Mesenchymal stem cell (in vitro differentiated cells and primary cell): ENCODE data around the gene RTF1.
A peak's percentile ranks its signal among the peaks of the same experiment; 100 is the strongest.
"Not testable (repeated sequence)": the region's sequence is repeated elsewhere in the genome, so short reads cannot be mapped to it uniquely, and the experiment has no call there.

Experiments used
- DNase-seq: peaks from one replicate; pipeline ENCODE4 v3.0.0-alpha.2; 2013
- H2AFZ ChIP-seq: one replicate; pipeline ENCODE4 v1.6.1; 2013; ENCODE audit warnings: low read depth, mild to moderate bottlenecking, control low read depth, inconsistent platforms, low read length, moderate library complexity
- H2AK5ac ChIP-seq: 2 replicates; pipeline ENCODE4 v1.6.1; 2013; ENCODE audit warnings: low read length, moderate library complexity, mild to moderate bottlenecking, inconsistent platforms; ENCODE audit not compliant: severe bottlenecking
- H2BK120ac ChIP-seq: one replicate; pipeline ENCODE4 v1.6.1; 2013; ENCODE audit warnings: low read depth, mild to moderate bottlenecking, inconsistent platforms, low read length, moderate library complexity
- H2BK12ac ChIP-seq, 2 experiments: one replicate each; pipeline ENCODE4 v1.6.1; 2013; ENCODE audit warnings: inconsistent platforms in 2 of 2, low read length in 2 of 2, mild to moderate bottlenecking in 2 of 2, moderate library complexity in 2 of 2, control low read depth in 1 of 2
- H2BK15ac ChIP-seq: one replicate; pipeline ENCODE4 v1.6.1; 2013; ENCODE audit warnings: mild to moderate bottlenecking, low read depth, inconsistent platforms; ENCODE audit not compliant: poor library complexity, severe bottlenecking
- H2BK5ac ChIP-seq: 2 replicates; pipeline ENCODE4 v1.6.1; 2013; ENCODE audit warnings: low read depth, mild to moderate bottlenecking, low read length, control low read depth, inconsistent platforms; ENCODE audit not compliant: poor library complexity, severe bottlenecking
- H3K14ac ChIP-seq, 2 experiments: one replicate each; pipeline ENCODE4 v1.6.1; 2013; ENCODE audit warnings: inconsistent platforms in 2 of 2, low read length in 2 of 2, control low read depth in 1 of 2, mild to moderate bottlenecking in 1 of 2, moderate library complexity in 1 of 2
- H3K18ac ChIP-seq, 2 experiments: one replicate each; pipeline ENCODE4 v1.6.1; 2013; ENCODE audit warnings: inconsistent platforms in 2 of 2, low read length in 2 of 2, control low read depth in 1 of 2, low read depth in 1 of 2, mild to moderate bottlenecking in 1 of 2
- H3K23ac ChIP-seq, 2 experiments: one replicate each; pipeline ENCODE4 v1.6.1; 2013; ENCODE audit warnings: inconsistent platforms in 2 of 2, low read length in 2 of 2, mild to moderate bottlenecking in 2 of 2, moderate library complexity in 2 of 2, control low read depth in 1 of 2
- H3K27ac ChIP-seq: 2 replicates; pipeline ENCODE4 v1.5.1; 2013; ENCODE audit warnings: mild to moderate bottlenecking, moderate library complexity, low read length, control low read depth, inconsistent platforms; ENCODE audit not compliant: poor library complexity, severe bottlenecking
- H3K27me3 ChIP-seq, 2 experiments: 2 replicates each; pipeline versions ENCODE4 v1.6.1 to v1.7.0; 2013; ENCODE audit warnings: low read length in 2 of 2, mild to moderate bottlenecking in 2 of 2, moderate library complexity in 2 of 2, control low read depth in 1 of 2, inconsistent platforms in 1 of 2; ENCODE audit not compliant: control insufficient read depth in 1 of 2, insufficient read depth in 1 of 2
- H3K36me3 ChIP-seq, 2 experiments: 2 replicates each; pipeline versions ENCODE4 v1.6.1 to v1.7.0; 2013; ENCODE audit warnings: low read length in 2 of 2, control low read depth in 1 of 2, inconsistent platforms in 1 of 2, low read depth in 1 of 2, mild to moderate bottlenecking in 1 of 2; ENCODE audit not compliant: insufficient read depth in 2 of 2, control insufficient read depth in 1 of 2
- H3K4ac ChIP-seq, 2 experiments: one replicate each; pipeline ENCODE4 v1.6.1; 2013; ENCODE audit warnings: inconsistent platforms in 2 of 2, low read length in 2 of 2, mild to moderate bottlenecking in 2 of 2, moderate library complexity in 2 of 2, control low read depth in 1 of 2, low read depth in 1 of 2
- H3K4me1 ChIP-seq: 2 replicates; pipeline ENCODE4 v1.6.1; 2013; ENCODE audit warnings: low read depth, low read length, control low read depth; ENCODE audit not compliant: control insufficient read depth, insufficient read depth
- H3K4me2 ChIP-seq: 2 replicates; pipeline ENCODE4 v1.6.1; 2013; ENCODE audit warnings: low read length, mild to moderate bottlenecking, inconsistent platforms; ENCODE audit not compliant: poor library complexity, severe bottlenecking
- H3K4me3 ChIP-seq, 2 experiments: 2 replicates each; pipeline versions ENCODE4 v1.5.1 to v1.7.0; 2013; ENCODE audit warnings: low read length in 2 of 2, mild to moderate bottlenecking in 2 of 2, control low read depth in 1 of 2, low read depth in 1 of 2; ENCODE audit not compliant: insufficient read depth in 1 of 2
- H3K79me1 ChIP-seq: replicated peaks from 2 replicates; pipeline ENCODE4 v1.6.1; 2013; ENCODE audit warnings: mild to moderate bottlenecking, control low read depth, low read length, inconsistent platforms; ENCODE audit not compliant: poor library complexity, severe bottlenecking
- H3K9ac ChIP-seq: 2 replicates; pipeline ENCODE4 v1.7.0; 2013; ENCODE audit warnings: mild to moderate bottlenecking, low read length, moderate library complexity
- H3K9me3 ChIP-seq: 2 replicates; pipeline ENCODE4 v1.7.0; 2013; ENCODE audit warnings: mild to moderate bottlenecking, low read length; ENCODE audit not compliant: control insufficient read depth
- H4K8ac ChIP-seq: one replicate; pipeline ENCODE4 v1.6.1; 2013; ENCODE audit warnings: inconsistent platforms, mild to moderate bottlenecking, low read length, moderate library complexity
- H4K91ac ChIP-seq: one replicate; pipeline ENCODE4 v1.6.1; 2013; ENCODE audit warnings: mild to moderate bottlenecking, low read length, inconsistent platforms
- WGBS: methylation state at CpG from one replicate; pipeline ENCODE4 v1.1.7; 2013; ENCODE audit warnings: mixed read lengths; 5-methylcytosine and 5-hydroxymethylcytosine counted together

The RTF1 gene

GRCh38 chr15:41437448-41437847, 20.6 kb downstream of the RTF1 start:
- H3K36me3 ChIP-seq = peaks cover 17 to 32% of the 10 kb centered on the region in 2 experiments
- no peak overlapping the region for H2BK12ac ChIP-seq
- H3K14ac ChIP-seq = no peak overlapping the region
- no peak overlapping the region for H3K4me2 ChIP-seq
- H3K4me3 ChIP-seq = no peak overlapping the region
- no peak overlapping the region for H2BK15ac ChIP-seq
- no peak overlapping the region for H4K8ac ChIP-seq
- WGBS = 99% methylated on average over 4 of the region's 4 CpGs
- H2AK5ac ChIP-seq = no peak overlapping the region
- H3K79me1 ChIP-seq = peaks cover 18% of the 10 kb centered on the region
- no peak overlapping the region for H3K23ac ChIP-seq
- no peaks in the 10 kb centered on the region for H3K4me1 ChIP-seq
- no peaks in the 10 kb centered on the region for H3K27me3 ChIP-seq
- H3K4ac ChIP-seq = no peak overlapping the region
- no peak overlapping the region for H2BK120ac ChIP-seq
- H4K91ac ChIP-seq = no peak overlapping the region
- H3K27ac ChIP-seq = no peak overlapping the region
- no peak overlapping the region for H2BK5ac ChIP-seq
- peak; percentile 10 for DNase-seq
- H3K18ac ChIP-seq = no peak overlapping the region
- H3K9me3 ChIP-seq = no peaks in the 10 kb centered on the region
- no peak overlapping the region for H2AFZ ChIP-seq
- no peak overlapping the region for H3K9ac ChIP-seq

- no peak overlapping the region for H3K27ac ChIP-seq
- no peak overlapping the region for H2BK15ac ChIP-seq
- H3K18ac ChIP-seq = no peak overlapping the region
- no peak overlapping the region for H4K91ac ChIP-seq
- H3K27me3 ChIP-seq = no peaks in the 10 kb centered on the region
- no peak overlapping the region for H2BK12ac ChIP-seq
- no peak overlapping the region for H2AK5ac ChIP-seq
- no peak overlapping the region for H3K23ac ChIP-seq
- no peak overlapping the region for H3K4me2 ChIP-seq
- H2BK5ac ChIP-seq = no peak overlapping the region
- no peak overlapping the region for H3K4ac ChIP-seq
- no peak overlapping the region for H3K4me3 ChIP-seq
- H3K14ac ChIP-seq = no peak overlapping the region
- no peaks in the 10 kb centered on the region for H3K9me3 ChIP-seq
- H4K8ac ChIP-seq = no peak overlapping the region
- DNase-seq = peak; percentile 76
- 75% methylated on average over 9 of the region's 11 CpGs for WGBS
- no peak overlapping the region for H3K9ac ChIP-seq
- H3K36me3 ChIP-seq = peaks cover 20 to 40% of the 10 kb centered on the region in 2 experiments
- peaks cover 17% of the 10 kb centered on the region for H3K79me1 ChIP-seq
- H3K4me1 ChIP-seq = no peaks in the 10 kb centered on the region
- H2AFZ ChIP-seq = no peak overlapping the region
- H2BK120ac ChIP-seq = no peak overlapping the region
Measured at GRCh38 chr15:41438206-41438605, 21.3 kb downstream of the RTF1 start.

- H2AK5ac ChIP-seq, H3K9ac ChIP-seq, H2BK5ac ChIP-seq, H3K18ac ChIP-seq, H3K27ac ChIP-seq, H3K27me3 ChIP-seq, H3K14ac ChIP-seq, H3K4me3 ChIP-seq, H3K23ac ChIP-seq, H3K9me3 ChIP-seq, H2BK12ac ChIP-seq, H2AFZ ChIP-seq, H4K8ac ChIP-seq, H2BK120ac ChIP-seq, H2BK15ac ChIP-seq, H3K4me2 ChIP-seq, H4K91ac ChIP-seq, H3K4ac ChIP-seq, H3K4me1 ChIP-seq: not testable (repeated sequence)
- DNase-seq = peak; percentile 18
- Histone ChIP-seq H3K36me3 (peaks cover 24 to 43% of the 10 kb centered on the region in 2 experiments), H3K79me1 (peaks cover 19% of the 10 kb centered on the region)
- WGBS = 98% methylated on average over 4 of the region's 5 CpGs
Measured at GRCh38 chr15:41438745-41439144, 21.9 kb downstream of the RTF1 start.

- H2BK15ac ChIP-seq = no peak overlapping the region
- H3K27me3 ChIP-seq = no peaks in the 10 kb centered on the region
- no peak overlapping the region for H4K91ac ChIP-seq
- DNase-seq = no peak
- no peak overlapping the region for H4K8ac ChIP-seq
- no peaks in the 10 kb centered on the region for H3K4me1 ChIP-seq
- no peak overlapping the region for H2BK5ac ChIP-seq
- peaks cover 20 to 54% of the 10 kb centered on the region in 2 experiments for H3K36me3 ChIP-seq
- H3K23ac ChIP-seq = no peak overlapping the region
- H3K27ac ChIP-seq = no peak overlapping the region
- H3K4me2 ChIP-seq = no peak overlapping the region
- H3K4me3 ChIP-seq = no peak overlapping the region
- 95% methylated on average over 2 of the region's 2 CpGs for WGBS
- no peak overlapping the region for H2AFZ ChIP-seq
- H3K14ac ChIP-seq = no peak overlapping the region
- H3K4ac ChIP-seq = no peak overlapping the region
- no peak overlapping the region for H2BK12ac ChIP-seq
- no peaks in the 10 kb centered on the region for H3K9me3 ChIP-seq
- peaks cover 18% of the 10 kb centered on the region for H3K79me1 ChIP-seq
- H3K18ac ChIP-seq = no peak overlapping the region
- no peak overlapping the region for H2BK120ac ChIP-seq
- H3K9ac ChIP-seq = no peak overlapping the region
- H2AK5ac ChIP-seq = no peak overlapping the region
Measured at GRCh38 chr15:41443275-41443674, 26.4 kb downstream of the RTF1 start.
